SU-DHL-6 (cell line): Measurements from ENCODE around the gene ADGRD1.

ENCODE experiments used
- CTCF ChIP-seq: fragments of 200-600 bp; sonication (generic); IDR thresholded peaks from one replicate; pipeline ENCODE4 v1.5.1; 2017; ENCODE audit warnings: antibody characterized with exemption, mild to moderate bottlenecking, low read length, moderate library complexity; ENCODE audit not compliant: insufficient read depth, poor library complexity, severe bottlenecking
- EZH2phosphoT487 ChIP-seq: fragments of 200-600 bp; sonication (generic), shearing (Covaris generic); conservative IDR thresholded peaks from 2 replicates; pipeline ENCODE4 v1.6.1; 2018; ENCODE audit warnings: mild to moderate bottlenecking, antibody characterized with exemption, low read length, moderate library complexity, mixed read lengths

- TF ChIP-seq CTCF = no peak
- TF ChIP-seq EZH2phosphoT487 = no peak
Measured at GRCh38 chr12:130978785-130979184, 25.1 kb downstream of the ADGRD1 start.
